Measurements from ENCODE around the gene PLEKHA7.

DNA sequence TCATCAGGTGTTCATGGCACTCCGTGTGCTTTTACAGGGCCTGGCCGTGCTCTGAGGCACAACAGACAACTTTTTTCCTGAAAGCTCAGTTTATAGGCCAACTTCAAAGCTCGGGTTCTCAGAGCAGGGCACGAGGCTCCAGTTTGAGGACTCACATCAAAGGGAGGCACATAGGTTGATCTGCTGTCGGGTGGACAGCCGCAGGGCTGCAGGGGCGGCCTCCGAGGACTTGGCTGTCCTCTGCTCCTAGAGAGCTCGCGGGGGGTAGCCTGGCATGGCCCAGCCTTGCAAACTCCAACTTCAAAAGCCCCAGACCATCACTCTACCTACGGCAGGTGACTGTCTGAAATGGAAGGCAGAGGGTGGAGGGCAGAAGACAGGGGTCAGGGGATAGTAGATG lies 244.2 kb downstream of the PLEKHA7 start:
- TF ChIP-seq, protein P1, sequence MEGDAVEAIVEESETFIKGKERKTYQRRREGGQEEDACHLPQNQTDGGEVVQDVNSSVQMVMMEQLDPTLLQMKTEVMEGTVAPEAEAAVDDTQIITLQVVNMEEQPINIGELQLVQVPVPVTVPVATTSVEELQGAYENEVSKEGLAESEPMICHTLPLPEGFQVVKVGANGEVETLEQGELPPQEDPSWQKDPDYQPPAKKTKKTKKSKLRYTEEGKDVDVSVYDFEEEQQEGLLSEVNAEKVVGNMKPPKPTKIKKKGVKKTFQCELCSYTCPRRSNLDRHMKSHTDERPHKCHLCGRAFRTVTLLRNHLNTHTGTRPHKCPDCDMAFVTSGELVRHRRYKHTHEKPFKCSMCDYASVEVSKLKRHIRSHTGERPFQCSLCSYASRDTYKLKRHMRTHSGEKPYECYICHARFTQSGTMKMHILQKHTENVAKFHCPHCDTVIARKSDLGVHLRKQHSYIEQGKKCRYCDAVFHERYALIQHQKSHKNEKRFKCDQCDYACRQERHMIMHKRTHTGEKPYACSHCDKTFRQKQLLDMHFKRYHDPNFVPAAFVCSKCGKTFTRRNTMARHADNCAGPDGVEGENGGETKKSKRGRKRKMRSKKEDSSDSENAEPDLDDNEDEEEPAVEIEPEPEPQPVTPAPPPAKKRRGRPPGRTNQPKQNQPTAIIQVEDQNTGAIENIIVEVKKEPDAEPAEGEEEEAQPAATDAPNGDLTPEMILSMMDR (IDR thresholded peaks at IDR 0.05; ENCODE audit: low read depth, low read length, poor library complexity, severe bottlenecking), result no peak
- TF ChIP-seq EZH2phosphoT487 (IDR thresholded peaks at IDR 0.05; ENCODE audit: borderline replicate concordance, low read length), result no peak

All from DOHH2 (cell line).